SU-DHL-6 (cell line): ENCODE results near the gene FGD4.

Experiments used
- EZH2phosphoT487 ChIP-seq: fragments of 200-600 bp; sonication (generic), shearing (Covaris generic); conservative IDR thresholded peaks from 2 replicates; pipeline ENCODE4 v1.6.1; 2018; ENCODE audit warnings: mild to moderate bottlenecking, antibody characterized with exemption, low read length, moderate library complexity, mixed read lengths
- TF ChIP-seq, protein P1 (sequence below): fragments of 200-600 bp; sonication (generic); IDR thresholded peaks from one replicate; pipeline ENCODE4 v1.5.1; 2017; ENCODE audit warnings: antibody characterized with exemption, mild to moderate bottlenecking, low read length, moderate library complexity; ENCODE audit not compliant: insufficient read depth, poor library complexity, severe bottlenecking

DNA sequence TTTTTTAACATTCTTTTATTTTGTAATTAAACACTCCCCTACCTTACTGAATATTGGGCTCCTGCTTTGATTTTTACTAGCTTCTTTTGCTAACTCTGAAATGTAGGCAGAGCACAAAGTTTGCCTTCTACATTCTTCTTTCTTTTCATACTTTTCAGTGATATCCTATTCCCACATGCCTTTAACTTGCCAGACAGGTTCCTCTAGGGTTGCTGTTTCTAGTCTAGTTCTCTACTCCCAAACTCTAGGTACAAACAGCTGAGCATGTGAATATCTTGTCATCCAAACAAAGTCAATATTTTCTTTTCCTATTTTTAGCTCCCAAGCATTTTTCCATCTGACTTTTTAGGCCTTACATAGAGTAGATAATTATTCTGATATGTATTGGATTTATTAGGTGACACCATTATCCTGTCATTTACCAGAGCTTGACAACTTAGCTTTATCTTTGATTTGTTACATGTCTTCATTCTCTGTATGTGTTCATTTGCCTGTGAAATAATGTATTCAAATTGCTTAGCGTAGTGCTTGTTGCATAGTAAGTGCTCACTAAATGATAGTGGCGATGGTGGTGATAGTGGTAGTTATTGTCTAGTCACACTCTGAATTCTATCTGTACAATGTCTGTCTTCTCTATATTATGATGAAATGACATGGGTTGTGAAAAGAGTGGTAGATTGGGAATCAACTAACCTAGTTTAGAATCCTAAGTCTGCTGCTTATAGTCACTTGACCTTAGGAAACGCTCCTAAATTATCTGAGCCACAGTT is 206.2 kb downstream of the FGD4 start:
- TF ChIP-seq, protein P1, sequence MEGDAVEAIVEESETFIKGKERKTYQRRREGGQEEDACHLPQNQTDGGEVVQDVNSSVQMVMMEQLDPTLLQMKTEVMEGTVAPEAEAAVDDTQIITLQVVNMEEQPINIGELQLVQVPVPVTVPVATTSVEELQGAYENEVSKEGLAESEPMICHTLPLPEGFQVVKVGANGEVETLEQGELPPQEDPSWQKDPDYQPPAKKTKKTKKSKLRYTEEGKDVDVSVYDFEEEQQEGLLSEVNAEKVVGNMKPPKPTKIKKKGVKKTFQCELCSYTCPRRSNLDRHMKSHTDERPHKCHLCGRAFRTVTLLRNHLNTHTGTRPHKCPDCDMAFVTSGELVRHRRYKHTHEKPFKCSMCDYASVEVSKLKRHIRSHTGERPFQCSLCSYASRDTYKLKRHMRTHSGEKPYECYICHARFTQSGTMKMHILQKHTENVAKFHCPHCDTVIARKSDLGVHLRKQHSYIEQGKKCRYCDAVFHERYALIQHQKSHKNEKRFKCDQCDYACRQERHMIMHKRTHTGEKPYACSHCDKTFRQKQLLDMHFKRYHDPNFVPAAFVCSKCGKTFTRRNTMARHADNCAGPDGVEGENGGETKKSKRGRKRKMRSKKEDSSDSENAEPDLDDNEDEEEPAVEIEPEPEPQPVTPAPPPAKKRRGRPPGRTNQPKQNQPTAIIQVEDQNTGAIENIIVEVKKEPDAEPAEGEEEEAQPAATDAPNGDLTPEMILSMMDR, result no peak
- no peak for TF ChIP-seq EZH2phosphoT487
